DMS53 treated with DMSO at 0.1 percent for 48 hours (cell line): ENCODE data around the gene CHEK1.
"Not testable (repeated sequence)": the region's sequence is repeated elsewhere in the genome, so short reads cannot be mapped to it uniquely, and the experiment has no call there.

Experiments used
- DNase-seq: peaks from one replicate; lab custom pipeline; 2025; ENCODE audit not compliant: unreplicated experiment; lab: John Stamatoyannopoulos, UW

CHEK1 gene

DNA sequence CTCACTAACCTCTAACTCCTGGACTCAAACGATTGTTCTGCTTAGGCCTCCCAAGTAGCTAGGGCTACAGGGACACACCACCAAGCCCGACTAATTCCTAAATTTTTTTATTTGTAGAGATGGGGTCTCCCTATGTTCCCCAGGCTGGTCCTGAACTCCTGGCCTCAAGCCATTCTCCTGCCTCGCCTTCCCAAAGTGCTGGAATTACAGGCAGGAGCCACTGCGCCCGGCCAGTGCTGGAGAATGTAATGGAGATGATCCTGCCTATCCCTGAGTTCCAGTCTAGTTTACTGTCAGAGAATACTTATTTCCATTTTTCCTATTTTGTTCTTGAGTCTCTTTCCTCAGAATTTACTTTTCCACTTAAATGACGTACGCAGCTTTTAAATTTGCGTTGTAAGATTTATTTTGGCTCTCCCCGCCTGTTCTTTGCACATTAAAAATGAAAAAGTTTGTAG lies at the start of gene CHEK1:
TSS of gene CHEK1 (plus strand) at position 408 of the 458 bp plus-strand sequence. CDS start 1,606 bp downstream, outside the sequence.
- DNase-seq, result peak; percentile 32

GRCh38 chr11:125577181-125577580 lies 47.8 kb upstream of the CHEK1 start:
- DNase-seq, result not testable (repeated sequence)

GRCh38 chr11:125578783-125579182 lies 46.2 kb upstream of the CHEK1 start:
- DNase-seq, result no peak

DNA sequence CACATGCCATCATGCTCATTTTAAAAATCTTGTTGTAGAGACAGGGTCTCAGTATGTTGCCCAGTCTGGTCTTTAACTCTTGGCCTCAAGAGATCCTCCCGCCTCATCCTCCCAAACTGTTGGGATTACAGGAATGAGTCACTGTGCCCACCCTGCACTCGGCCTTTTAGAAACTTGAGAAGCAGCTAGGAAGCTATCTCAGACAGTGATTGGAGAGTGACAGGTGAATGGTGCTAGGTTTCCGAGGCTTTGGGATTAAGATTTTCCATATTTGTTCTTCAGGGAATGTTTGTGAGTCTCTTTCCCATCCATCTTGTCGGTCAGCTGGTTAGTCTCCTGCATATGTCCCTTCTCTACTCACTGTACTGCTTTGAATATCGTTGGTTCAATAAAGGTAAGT lies 45.2 kb upstream of the CHEK1 start:
- DNase-seq, result no peak

GRCh38 chr11:125583496-125583895 lies 41.5 kb upstream of the CHEK1 start:
- no peak for DNase-seq

GRCh38 chr11:125585487-125585886 lies 39.5 kb upstream of the CHEK1 start:
- no peak for DNase-seq

GRCh38 chr11:125586623-125587022 lies 38.3 kb upstream of the CHEK1 start:
- no peak for DNase-seq

DNA sequence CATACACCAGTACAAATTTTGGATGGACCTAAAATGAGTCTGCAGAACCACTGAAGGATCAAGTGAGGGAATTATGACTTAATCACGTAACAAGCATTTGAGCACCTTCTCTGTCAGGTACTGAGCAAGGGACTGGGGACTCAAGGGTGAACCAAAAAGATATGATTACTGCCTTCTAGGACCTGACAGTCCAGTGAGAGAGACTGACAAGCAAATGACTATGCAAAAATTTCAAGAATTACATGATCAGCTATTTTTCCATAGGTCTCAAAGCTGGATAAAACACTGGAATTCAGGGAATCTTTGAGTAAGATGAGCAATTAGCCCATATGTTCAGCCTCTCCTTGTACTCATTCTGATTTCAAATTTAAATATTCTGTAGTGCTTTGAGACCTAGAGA lies 37.5 kb upstream of the CHEK1 start:
- no peak for DNase-seq

GRCh38 chr11:125588505-125588904 lies 36.5 kb upstream of the CHEK1 start:
- no peak for DNase-seq

DNA sequence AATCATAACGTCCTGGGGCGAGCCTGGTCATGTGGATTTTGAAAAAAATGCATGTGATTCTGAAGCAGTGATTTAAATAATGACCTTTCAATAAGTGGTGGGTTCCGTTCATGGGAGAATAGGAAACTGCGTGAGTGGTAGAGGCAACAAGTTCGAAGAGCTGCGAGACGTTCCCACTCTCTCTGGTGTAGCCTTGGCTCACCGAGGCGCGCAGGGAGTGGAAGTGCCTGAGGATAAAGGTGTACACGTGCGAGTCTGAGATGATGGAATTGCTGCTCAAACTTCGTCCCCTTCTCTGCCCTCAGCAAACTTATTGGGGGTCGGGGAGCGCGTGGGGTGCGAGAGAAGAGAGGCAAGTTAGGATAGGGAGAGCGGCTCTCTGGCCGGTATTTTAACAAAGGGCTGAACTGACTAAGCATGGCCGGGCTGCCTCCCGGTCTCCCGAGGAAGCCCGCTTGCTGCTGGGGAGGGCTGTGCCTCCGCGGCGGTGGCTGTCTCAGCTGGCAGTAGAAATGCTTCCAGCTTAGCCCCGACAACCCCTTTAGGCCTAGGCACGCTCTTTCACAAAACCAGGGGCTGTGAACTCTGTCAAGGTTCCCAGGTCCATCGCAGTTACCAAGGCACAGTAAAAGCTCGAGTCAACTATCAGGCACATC lies 33.2 kb upstream of the CHEK1 start:
- DNase-seq, result peak; percentile 50

- DNase-seq, result peak; percentile 99
Measured at GRCh38 chr11:125592305-125593113, 32.5 kb upstream of the CHEK1 start, which contains the start of gene STT3A. STT3A (plus strand) TSS chr11:125592852; CDS start chr11:125595916, 3,064 bp downstream.

DNA sequence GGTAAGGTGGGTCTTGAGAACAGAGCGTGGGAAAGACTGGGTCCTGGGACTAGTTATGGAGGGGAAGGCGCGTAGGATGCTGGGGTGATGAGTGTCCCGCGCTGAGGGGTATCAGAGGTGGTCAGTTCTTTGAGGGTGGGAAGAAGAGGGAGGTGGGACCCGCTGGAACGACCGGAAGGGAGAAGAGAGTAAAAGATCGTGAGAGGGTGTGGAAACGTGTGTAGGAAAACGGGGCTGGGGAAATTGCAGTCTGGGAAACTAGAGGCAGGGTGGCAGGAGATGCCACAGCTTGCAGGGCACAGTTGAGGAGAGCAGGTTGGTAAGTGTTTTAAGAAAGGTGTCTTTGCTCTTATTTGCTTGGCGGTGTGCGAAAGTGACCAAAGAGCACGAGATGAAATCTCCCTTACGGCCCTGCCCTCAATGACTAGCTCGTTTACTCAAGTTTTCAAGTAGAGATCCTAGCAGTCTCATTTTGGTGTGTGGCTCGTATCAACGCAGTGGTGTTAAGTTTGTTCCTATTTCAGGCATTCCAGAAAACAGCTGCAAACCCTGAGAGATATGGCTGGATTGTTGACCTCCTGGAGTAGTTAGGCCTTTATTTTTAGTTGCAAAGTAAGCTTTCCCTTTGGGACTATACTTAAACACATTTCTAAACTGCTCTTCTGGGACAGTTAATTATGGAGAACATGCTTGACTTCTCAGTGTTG lies 31.7 kb upstream of the CHEK1 start:
- DNase-seq, result no peak

DNA sequence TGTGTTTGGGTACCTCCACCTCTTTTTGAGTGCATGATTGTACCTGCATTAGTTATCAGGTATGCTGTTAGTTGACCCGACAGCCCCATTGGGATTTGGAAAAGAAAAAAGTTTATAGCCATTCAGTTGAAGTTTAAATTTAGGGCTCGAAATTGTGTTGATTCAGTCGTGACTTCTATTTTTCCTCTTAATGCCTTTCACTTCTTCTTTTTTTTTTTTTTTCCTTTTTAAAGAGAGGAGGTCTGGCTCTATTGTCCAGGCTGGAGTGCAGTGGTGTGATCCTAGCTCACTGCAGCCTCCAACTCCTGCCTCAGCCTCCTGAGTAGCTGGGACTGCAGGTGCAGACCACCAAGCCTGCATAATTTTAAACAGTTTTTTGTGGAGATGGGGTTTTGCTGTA lies 30.0 kb upstream of the CHEK1 start:
- no peak for DNase-seq

DNA sequence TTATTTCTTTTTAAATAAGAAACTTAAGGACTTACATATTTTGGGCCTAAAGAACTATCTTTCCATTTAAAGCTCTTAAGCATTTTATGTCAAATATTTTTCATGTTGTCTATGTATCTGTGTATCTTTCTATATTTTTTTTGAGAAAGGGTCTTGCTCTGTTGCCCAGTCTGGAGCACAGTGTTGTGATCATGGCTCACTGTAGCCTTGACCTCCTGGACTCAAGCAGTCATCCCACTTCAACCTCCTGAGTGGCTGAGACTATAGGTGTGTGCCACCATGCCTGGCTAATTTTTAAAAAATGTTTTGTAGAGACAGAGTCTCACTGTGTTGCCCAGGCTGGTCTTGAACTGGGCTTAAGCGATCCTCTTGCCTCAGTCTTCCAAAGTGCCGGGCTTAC lies 24.3 kb upstream of the CHEK1 start:
- no peak for DNase-seq

DNA sequence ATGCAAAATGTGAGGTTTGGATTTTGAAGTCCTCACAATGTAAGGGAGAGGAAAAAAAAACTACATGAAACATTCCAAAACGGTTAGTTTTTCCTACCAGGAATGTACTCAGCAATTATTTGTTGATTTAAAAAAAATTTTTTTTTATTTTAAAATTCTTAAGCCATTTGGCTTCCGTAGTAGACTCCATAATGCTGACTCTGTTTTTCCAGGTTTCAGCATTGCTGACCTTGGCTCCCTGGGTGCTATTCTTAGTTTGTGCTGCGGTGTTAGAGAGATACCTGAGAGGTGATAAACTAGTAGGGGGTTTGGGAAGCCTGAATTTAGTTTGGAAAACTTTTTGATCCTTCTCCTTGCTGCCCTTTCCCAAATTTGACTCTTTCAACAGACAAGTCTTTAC lies 21.8 kb upstream of the CHEK1 start:
- no peak for DNase-seq

DNA sequence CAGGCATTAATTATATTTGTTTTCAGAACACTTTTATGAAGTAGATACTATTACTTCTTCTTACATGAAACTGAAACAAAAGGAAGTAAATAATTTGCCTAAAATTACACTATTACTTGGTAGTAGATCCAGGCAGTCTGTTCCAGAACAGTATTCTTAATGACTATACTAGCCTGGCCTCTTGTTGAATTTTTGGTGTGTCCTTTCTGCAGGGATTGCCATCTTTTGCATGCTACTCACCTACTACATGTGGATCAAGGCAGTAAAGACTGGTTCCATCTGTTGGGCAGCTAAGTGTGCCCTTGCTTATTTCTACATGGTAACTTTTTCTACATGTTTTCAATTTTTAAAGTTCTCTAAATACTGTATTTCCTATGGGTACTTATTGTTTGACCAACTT lies 19.5 kb upstream of the CHEK1 start:
- DNase-seq, result no peak

GRCh38 chr11:125609545-125609944 lies 15.4 kb upstream of the CHEK1 start:
- no peak for DNase-seq

DNA sequence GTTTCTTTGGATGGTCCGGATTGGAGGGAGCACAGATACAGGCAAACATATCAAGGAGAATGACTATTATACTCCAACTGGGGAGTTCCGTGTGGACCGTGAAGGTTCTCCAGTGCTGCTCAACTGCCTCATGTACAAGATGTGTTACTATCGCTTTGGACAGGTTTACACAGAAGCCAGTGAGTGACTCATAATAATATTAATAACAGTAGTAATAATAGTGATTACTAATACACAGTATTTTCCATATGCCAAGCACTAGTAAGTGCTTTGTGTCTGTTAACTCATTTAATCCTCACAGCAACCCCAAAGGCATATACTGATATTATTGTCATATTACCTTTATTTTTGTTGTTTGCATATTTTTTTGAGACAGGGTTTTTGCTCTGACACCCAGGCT lies 6.6 kb upstream of the CHEK1 start:
- no peak for DNase-seq

- DNase-seq, result no peak
Measured at GRCh38 chr11:125621995-125622394, 3.0 kb upstream of the CHEK1 start.

- DNase-seq, result no peak
Measured at GRCh38 chr11:125623064-125623463, 1.9 kb upstream of the CHEK1 start.

DNA sequence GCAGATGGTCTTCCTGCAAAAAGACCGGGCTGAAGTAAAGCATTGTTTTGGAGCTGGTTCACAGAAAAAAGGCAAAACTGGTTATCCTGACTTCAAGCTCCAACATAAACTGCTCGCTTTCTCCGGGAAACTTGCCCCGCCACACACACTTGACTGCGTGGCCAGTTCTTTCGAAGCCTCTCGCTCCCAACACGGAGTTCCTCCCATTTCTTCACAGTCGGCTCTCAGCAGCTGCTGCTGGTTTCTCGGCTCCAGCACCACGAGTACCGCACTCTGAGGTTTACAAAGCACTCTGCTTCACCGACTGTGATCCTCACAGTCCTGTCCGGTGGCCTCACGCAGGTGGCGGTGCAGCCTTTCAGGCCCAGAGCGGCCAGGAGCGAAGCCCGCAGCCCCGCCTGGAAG lies 264 bp downstream of the CHEK1 start:
- no peak for DNase-seq
